HG03575 (cell line): ENCODE measurements around the gene IL34.

Experiments
- ATAC-seq: cut with Tn5 transposase; IDR thresholded peaks from one replicate; pipeline ENCODE4 v1.9.1; 2021; ENCODE audit not compliant: unreplicated experiment, insufficient number of reproducible peaks, low FRiP score; ENCODE audit errors: extremely low read depth

IL34 gene

GRCh38 chr16:70653809-70654771, 7.7 kb downstream of the IL34 start:
- no peak for ATAC-seq

DNA sequence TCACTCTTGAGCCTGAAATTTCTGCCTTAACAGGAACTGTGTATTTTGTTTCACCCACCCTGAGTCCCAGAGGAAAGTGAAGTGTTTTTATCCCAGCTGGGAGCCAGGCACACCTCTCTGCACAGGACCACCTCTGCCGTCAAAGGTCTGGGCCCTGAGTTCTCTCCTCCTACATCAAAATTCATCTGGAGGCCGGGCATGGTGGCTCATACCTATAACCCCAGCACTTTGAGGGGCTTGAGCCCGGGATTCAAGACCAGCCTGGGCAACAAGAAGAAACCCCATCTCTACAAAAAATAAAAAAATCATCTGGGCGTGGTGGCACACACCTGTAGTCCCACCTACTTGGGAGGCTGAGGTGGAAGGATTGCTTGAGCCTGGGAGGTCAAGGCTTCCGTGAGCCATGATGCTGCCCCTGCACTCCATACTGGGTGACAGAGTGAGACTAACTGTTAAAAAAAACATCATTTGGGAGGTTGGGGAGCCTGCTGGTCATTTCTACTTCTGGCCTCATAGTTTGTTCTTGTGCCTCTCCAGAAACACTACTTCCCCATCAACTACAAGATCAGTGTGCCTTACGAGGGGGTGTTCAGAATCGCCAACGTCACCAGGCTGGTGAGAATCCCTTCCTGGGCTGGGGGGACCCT, 9.8 kb downstream of the IL34 start:
- no peak for ATAC-seq

DNA sequence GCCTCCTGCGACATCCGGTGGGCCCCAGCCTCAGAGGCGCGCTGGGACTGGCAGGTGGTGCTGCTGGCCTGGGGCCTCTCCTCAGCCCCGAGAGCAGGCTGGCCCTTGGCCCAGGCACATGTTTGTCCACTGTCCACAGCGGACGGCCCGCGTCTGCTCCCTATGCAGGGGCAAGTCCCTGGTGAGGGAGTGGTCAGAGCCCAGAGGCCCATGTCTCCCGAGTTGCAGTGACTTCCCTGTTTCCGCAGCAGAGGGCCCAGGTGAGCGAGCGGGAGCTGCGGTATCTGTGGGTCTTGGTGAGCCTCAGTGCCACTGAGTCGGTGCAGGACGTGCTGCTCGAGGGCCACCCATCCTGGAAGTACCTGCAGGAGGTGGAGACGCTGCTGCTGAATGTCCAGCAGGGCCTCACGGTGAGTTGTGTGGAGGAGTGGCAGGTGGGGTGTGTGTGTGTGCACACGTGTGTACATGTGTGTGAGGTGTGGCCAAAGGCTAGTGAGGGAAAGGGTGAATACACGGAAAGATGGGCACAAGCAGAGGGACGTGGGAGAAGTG, 10.4 kb downstream of the IL34 start:
- ATAC-seq = no peak

DNA sequence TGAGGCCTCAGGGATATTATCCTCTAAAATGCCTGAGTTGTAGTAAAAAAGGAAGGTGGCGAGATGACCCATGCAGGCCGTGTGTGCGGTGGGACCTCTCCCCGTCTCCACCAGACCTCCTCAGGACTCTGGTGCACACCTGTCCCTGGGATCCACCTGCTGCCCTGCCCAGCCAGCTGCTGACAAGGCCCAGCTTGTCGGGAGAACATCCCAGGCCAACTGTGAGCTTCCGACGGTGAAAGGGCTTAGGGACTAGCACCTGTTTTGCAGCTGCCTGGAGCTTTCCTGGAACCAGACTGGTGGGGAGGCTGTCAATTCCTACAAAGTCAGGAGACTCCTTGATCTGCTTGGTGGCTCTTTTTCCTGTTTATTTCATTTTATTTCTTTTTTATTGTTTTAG, 11.6 kb downstream of the IL34 start:
- ATAC-seq = no peak

DNA sequence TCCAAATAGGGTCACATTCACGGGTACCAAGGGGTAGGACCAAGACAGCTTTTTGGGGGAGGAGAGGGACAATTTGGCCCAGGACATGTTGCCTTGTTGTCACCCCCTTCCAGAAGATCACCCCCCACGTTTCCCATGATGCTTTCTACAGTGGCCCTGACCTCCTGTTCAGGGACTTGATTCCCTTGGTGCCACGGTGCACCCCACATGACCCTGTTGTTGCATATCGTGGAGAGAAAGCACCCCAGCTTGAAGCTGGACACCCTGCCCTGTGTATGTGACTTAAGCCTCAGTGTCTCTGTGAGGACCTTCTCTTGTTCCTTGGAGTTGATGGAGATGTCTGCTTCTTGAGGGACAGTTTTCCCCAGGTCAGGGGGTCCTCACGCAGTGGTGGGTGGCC, 12.6 kb downstream of the IL34 start:
- ATAC-seq = no peak

- ATAC-seq = no peak
Observed at GRCh38 chr16:70659546-70659945, 13.2 kb downstream of the IL34 start.

DNA sequence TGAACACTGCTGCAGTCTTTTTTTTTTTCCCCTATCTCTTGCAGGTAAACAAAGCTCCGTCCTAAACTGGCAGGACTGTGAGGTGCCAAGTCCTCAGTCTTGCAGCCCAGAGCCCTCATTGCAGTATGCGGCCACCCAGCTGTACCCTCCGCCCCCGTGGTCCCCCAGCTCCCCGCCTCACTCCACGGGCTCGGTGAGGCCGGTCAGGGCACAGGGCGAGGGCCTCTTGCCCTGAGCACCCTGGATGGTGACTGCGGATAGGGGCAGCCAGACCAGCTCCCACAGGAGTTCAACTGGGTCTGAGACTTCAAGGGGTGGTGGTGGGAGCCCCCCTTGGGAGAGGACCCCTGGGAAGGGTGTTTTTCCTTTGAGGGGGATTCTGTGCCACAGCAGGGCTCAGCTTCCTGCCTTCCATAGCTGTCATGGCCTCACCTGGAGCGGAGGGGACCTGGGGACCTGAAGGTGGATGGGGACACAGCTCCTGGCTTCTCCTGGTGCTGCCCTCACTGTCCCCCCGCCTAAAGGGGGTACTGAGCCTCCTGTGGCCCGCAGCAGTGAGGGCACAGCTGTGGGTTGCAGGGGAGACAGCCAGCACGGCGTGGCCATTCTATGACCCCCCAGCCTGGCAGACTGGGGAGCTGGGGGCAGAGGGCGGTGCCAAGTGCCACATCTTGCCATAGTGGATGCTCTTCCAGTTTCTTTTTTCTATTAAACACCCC, 13.8 kb downstream of the IL34 start:
- no peak for ATAC-seq

GRCh38 chr16:70660672-70661350, 14.5 kb downstream of the IL34 start:
- ATAC-seq = no peak

DNA sequence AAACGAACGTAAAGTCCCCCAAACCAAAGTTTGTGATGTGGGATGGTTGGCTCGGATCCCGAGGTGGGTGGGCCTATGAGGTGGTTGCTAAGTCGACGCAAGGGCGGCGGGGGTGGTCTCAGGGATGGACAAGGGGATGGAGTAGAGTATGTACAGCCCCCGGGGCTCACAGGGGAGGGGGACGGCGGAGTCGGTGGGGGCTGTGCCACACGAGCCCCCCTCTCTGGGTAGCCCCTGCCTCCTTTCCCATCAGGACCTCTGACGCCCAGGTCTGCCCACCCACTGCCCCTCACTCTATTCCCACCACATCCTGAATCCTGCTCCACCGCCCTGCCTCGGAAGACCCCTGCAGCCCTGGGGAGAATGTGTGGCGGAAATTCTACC, 15.2 kb downstream of the IL34 start:
- ATAC-seq = no peak

DNA sequence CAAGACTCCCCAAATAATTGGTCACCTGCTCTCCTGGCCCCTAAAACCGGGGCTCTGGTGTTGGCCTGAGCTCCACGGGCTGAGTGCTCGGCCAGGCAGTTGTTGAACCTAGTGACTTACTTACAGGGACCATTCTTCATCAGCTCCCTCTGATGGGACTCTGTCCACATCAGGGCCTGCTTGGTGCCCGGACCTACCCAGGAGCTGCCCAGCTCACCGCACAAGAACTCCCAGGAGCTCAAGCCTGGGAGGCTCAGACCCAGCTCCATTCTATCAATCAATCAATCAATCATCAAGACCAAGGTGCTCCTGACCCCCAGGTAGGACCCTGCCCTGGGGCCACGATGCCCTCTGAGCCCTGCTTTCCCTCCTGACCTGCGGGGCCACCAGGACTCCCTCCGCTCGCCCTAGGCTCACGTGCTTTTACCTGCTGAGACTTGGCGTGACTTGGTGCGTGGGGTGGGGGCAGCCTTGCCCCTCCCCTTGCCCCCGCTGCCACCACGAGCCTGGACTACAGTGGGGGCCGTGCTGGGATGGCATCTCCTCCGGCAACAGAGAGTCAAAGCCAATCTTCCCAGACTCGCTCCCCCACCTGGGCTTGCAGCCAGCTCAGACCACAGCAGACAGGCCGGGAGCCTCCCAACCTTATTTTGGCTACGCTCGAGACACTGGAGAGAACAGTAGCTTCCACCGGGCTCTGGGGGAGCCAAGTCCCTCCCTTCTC, 15.7 kb downstream of the IL34 start:
- no peak for ATAC-seq

- no peak for ATAC-seq
Observed at GRCh38 chr16:70662991-70663523, 16.7 kb downstream of the IL34 start.

- ATAC-seq = no peak
Observed at GRCh38 chr16:70663524-70664324, 17.4 kb downstream of the IL34 start.

GRCh38 chr16:70664325-70665112, 18.2 kb downstream of the IL34 start:
- ATAC-seq = no peak

DNA sequence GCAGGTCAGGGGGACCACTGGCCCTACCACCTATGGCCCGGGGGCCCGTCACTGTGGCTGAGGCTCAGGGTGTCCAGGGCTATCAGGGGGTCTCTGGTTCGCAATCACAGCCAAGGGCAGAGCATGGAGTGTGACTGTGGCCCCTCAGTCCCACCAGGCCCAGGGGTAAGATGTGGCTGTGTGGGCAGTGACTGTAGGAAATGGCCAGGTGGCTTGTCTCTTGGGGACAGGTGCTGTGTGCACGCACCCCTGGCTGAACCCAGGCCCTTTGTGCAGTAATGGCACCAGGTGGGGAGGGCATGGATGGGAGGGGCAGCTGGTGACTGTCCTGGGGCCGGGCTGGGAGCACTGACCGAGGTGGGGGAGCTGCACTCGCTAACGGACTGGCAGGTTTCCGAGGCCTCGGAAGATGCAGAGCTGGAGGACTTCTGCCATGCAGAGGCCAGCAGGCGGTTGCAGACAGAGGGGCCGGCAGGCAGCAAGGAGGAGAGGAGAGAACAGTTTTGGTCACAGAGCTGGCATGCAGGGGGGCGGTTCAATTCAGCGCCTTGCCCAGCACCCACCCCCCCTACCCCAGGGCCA, 18.8 kb downstream of the IL34 start:
- no peak for ATAC-seq

DNA sequence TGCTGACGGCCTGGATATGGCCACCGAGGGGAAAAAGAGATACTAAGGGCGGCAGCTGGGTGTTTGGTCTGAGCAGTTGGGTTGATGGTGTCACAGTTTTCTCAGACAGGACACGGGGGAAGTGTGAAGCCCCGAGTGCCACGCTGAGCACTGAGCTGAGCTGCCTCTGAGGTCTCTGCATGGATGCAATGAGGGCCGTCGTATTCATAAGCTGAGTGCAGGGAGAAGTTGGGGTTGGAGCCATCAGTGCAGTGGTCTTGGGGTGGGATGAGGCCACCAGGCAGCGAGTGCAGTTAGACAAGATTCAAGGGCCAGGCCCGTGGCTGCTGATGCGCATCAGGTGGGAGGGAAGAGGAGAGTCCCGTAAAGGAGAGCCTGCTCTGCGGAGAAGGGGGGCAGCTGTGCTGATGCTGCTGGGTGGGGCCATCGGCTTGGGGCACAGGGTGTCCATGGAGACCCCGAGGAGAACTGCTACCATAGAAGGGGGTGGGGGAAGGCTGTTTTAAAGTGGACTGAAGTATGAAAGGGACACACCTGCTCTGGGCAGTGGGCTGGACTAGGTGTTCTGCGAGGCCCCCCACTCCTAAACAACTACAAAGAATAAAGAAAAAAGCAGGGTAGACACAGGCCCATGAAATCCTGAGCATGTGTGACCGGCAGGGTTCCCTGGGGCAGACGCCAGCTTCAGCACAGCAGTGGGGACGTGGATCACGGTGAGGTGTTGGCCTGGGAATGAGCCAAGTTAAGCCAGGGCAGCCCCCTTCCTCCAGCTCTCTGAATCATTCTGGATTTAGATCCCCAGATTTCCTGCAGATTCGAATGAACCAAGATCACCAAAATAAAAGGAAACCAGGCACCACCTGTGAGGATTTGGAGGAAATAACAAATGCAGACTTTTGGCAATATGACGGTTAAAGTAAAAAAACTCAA, 19.7 kb downstream of the IL34 start:
- no peak for ATAC-seq
